DND-41 (cell line): ENCODE results near the gene SELENOP.
A peak's percentile ranks its signal among the peaks of the same experiment; 100 is the strongest.

Experiments
- ATAC-seq: fragments of 200-7000 bp; cut with Tn5 transposase; 3 replicates; pipeline ENCODE4 v1.9.1; 2021; ENCODE audit warnings: low read depth; ENCODE audit not compliant: insufficient read depth
- DNase-seq: peaks from one replicate; pipeline ENCODE4 v3.0.0-alpha.2; 2020
- H2AFZ ChIP-seq: 2 replicates; pipeline ENCODE4 v1.6.0; 2012; ENCODE audit warnings: low read depth, low read length
- H3K27ac ChIP-seq: 2 replicates; pipeline ENCODE4 v1.5.1; 2012; ENCODE audit warnings: low read length, inconsistent platforms
- H3K27me3 ChIP-seq: fragments of 200-600 bp; sonication (generic); 2 replicates; pipeline ENCODE4 v1.6.0; 2012; ENCODE audit warnings: low read length, mild to moderate bottlenecking, inconsistent platforms; ENCODE audit not compliant: insufficient read depth, poor library complexity
- H3K36me3 ChIP-seq: 2 replicates; pipeline ENCODE4 v1.5.1; 2012; ENCODE audit warnings: low read length, inconsistent platforms; ENCODE audit not compliant: insufficient read depth
- H3K4me1 ChIP-seq: 2 replicates; pipeline ENCODE4 v1.5.1; 2012; ENCODE audit warnings: mild to moderate bottlenecking, low read length; ENCODE audit not compliant: insufficient read depth
- H3K4me2 ChIP-seq: 2 replicates; pipeline ENCODE4 v1.6.0; 2012; ENCODE audit warnings: mild to moderate bottlenecking, moderate library complexity, low read length, inconsistent platforms; ENCODE audit not compliant: insufficient read depth
- H3K4me3 ChIP-seq, 2 experiments: fragments of 200-600 bp in 1 of 2; shearing (Covaris generic) in 1 of 2; 2 replicates each; pipeline ENCODE4 v1.5.1; 2012 to 2016; ENCODE audit warnings: inconsistent platforms in 2 of 2, low read length in 2 of 2, mild to moderate bottlenecking in 2 of 2, low read depth in 1 of 2, moderate library complexity in 1 of 2
- H3K79me2 ChIP-seq: 2 replicates; pipeline ENCODE4 v1.6.0; 2012; ENCODE audit warnings: low read length, inconsistent platforms; ENCODE audit not compliant: insufficient read depth
- H3K9ac ChIP-seq: 2 replicates; pipeline ENCODE4 v1.6.0; 2012; ENCODE audit warnings: low read depth, mild to moderate bottlenecking, inconsistent platforms, low read length, moderate library complexity
- H3K9me3 ChIP-seq: 2 replicates; pipeline ENCODE4 v1.5.1; 2012; ENCODE audit warnings: low read length, moderate library complexity, mild to moderate bottlenecking, inconsistent platforms; ENCODE audit not compliant: insufficient read depth, severe bottlenecking
- H4K20me1 ChIP-seq: 2 replicates; pipeline ENCODE4 v1.6.0; 2012; ENCODE audit warnings: low read length; ENCODE audit not compliant: insufficient read depth
- EZH2 ChIP-seq: IDR thresholded peaks from 3 replicates; pipeline ENCODE4 v1.6.1; 2012; ENCODE audit warnings: borderline replicate concordance, low read depth, mild to moderate bottlenecking, moderate library complexity, low read length, inconsistent platforms; ENCODE audit not compliant: severe bottlenecking
- TF ChIP-seq, protein P1 (sequence below): IDR thresholded peaks from 2 replicates; pipeline ENCODE4 v1.5.1; 2012; ENCODE audit warnings: borderline replicate concordance, low read length, moderate library complexity, mild to moderate bottlenecking; ENCODE audit not compliant: poor library complexity, severe bottlenecking; ENCODE audit errors: extremely low read depth

Gene SELENOP

DNA sequence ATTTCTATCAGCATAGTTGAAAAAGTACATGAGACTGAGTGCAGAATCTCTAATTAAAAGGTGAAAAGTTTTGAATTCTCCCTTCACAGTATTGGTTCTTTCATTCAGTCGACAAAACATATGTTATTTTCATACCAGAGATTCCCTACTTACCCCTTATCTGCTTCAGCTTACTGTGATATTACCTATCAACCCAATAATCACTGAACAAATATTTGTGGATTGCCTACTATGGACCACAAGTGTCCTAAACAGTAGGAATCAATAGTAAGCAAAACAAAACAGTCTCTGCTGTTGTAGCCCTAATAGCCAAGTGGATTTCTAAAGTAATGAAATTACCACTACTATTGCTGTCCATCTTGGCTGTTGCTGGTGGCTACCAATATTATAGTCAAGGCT lies 43.6 kb downstream of the SELENOP start:
- Histone ChIP-seq H2AFZ (no peak overlapping the region), H3K36me3 (no peaks in the 10 kb centered on the region), H3K4me2 (no peak overlapping the region), H3K4me1 (no peaks in the 10 kb centered on the region), H3K9me3 (no peaks in the 10 kb centered on the region), H3K9ac (no peak overlapping the region), H3K79me2 (no peaks in the 10 kb centered on the region), H3K27ac (no peak overlapping the region), H4K20me1 (no peaks in the 10 kb centered on the region), H3K27me3 (no peaks in the 10 kb centered on the region), H3K4me3 (no peak overlapping the region)
- TF ChIP-seq, protein P1, sequence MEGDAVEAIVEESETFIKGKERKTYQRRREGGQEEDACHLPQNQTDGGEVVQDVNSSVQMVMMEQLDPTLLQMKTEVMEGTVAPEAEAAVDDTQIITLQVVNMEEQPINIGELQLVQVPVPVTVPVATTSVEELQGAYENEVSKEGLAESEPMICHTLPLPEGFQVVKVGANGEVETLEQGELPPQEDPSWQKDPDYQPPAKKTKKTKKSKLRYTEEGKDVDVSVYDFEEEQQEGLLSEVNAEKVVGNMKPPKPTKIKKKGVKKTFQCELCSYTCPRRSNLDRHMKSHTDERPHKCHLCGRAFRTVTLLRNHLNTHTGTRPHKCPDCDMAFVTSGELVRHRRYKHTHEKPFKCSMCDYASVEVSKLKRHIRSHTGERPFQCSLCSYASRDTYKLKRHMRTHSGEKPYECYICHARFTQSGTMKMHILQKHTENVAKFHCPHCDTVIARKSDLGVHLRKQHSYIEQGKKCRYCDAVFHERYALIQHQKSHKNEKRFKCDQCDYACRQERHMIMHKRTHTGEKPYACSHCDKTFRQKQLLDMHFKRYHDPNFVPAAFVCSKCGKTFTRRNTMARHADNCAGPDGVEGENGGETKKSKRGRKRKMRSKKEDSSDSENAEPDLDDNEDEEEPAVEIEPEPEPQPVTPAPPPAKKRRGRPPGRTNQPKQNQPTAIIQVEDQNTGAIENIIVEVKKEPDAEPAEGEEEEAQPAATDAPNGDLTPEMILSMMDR = no peak
- no peak for TF ChIP-seq EZH2
- ATAC-seq = no peak
- DNase-seq = no peak

GRCh38 chr5:42767491-42768105 lies 44.1 kb downstream of the SELENOP start:
- no peaks in the 10 kb centered on the region for H3K9me3 ChIP-seq
- no peak overlapping the region for H3K27ac ChIP-seq
- ATAC-seq (peak; percentile 62), DNase-seq (no peak)
- no peak overlapping the region for H3K4me2 ChIP-seq
- no peaks in the 10 kb centered on the region for H3K27me3 ChIP-seq
- H3K4me1 ChIP-seq = no peaks in the 10 kb centered on the region
- no peak overlapping the region for H3K9ac ChIP-seq
- H3K4me3 ChIP-seq = no peak overlapping the region
- H3K36me3 ChIP-seq = no peaks in the 10 kb centered on the region
- H4K20me1 ChIP-seq = no peaks in the 10 kb centered on the region
- H3K79me2 ChIP-seq = no peaks in the 10 kb centered on the region
- H2AFZ ChIP-seq = no peak overlapping the region
- TF ChIP-seq, protein P1 = peak; percentile 59
- no peak for TF ChIP-seq EZH2

- H3K9ac ChIP-seq = no peak overlapping the region
- no peaks in the 10 kb centered on the region for H4K20me1 ChIP-seq
- no peak overlapping the region for H3K4me2 ChIP-seq
- no peak overlapping the region for H2AFZ ChIP-seq
- H3K27me3 ChIP-seq = no peaks in the 10 kb centered on the region
- ATAC-seq = no peak
- no peak for DNase-seq
- H3K4me1 ChIP-seq = no peaks in the 10 kb centered on the region
- H3K4me3 ChIP-seq = no peak overlapping the region
- TF ChIP-seq EZH2 = no peak
- TF ChIP-seq, protein P1 = no peak
- no peaks in the 10 kb centered on the region for H3K36me3 ChIP-seq
- H3K9me3 ChIP-seq = no peaks in the 10 kb centered on the region
- no peak overlapping the region for H3K27ac ChIP-seq
- H3K79me2 ChIP-seq = no peaks in the 10 kb centered on the region
Observed at GRCh38 chr5:42761791-42762190, 49.9 kb downstream of the SELENOP start.

DNA sequence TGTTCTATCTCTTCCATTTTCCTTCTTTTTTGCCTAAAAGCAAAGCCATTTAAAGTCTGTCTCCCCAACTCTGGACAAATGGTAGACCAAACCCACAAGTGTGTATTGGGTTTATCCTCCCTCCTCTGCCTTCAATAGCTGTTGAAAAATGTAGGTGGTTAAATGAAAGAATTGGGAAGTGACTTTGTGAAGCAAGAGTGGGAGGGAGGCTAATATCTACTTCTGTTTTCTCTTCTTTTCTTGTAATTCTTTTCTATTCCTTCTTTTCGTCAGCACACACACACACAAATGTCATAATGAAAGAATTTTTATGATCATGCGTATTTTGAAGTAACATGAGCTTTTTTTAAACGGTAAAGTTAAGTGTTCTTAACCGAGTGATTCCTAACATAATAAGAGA lies 51.3 kb downstream of the SELENOP start:
- Histone ChIP-seq H3K9me3 (no peaks in the 10 kb centered on the region), H3K36me3 (no peaks in the 10 kb centered on the region), H2AFZ (no peak overlapping the region), H3K27ac (no peak overlapping the region), H3K79me2 (no peaks in the 10 kb centered on the region), H3K9ac (no peak overlapping the region), H3K4me3 (no peak overlapping the region), H3K4me2 (no peak overlapping the region), H4K20me1 (no peaks in the 10 kb centered on the region), H3K4me1 (no peaks in the 10 kb centered on the region), H3K27me3 (no peaks in the 10 kb centered on the region)
- TF ChIP-seq, protein P1 = no peak
- TF ChIP-seq EZH2 = no peak
- no peak for ATAC-seq
- DNase-seq = no peak
